HG03135 (cell line): ENCODE data around the gene SERPINB6.
"Not testable (repeated sequence)": the region's sequence is repeated elsewhere in the genome, so short reads cannot be mapped to it uniquely, and the experiment has no call there.

Source experiments
- ATAC-seq: cut with Tn5 transposase; IDR thresholded peaks from one replicate; pipeline ENCODE4 v1.9.1; 2021; ENCODE audit warnings: mild to moderate bottlenecking, moderate library complexity; ENCODE audit not compliant: unreplicated experiment

SERPINB6 gene

DNA sequence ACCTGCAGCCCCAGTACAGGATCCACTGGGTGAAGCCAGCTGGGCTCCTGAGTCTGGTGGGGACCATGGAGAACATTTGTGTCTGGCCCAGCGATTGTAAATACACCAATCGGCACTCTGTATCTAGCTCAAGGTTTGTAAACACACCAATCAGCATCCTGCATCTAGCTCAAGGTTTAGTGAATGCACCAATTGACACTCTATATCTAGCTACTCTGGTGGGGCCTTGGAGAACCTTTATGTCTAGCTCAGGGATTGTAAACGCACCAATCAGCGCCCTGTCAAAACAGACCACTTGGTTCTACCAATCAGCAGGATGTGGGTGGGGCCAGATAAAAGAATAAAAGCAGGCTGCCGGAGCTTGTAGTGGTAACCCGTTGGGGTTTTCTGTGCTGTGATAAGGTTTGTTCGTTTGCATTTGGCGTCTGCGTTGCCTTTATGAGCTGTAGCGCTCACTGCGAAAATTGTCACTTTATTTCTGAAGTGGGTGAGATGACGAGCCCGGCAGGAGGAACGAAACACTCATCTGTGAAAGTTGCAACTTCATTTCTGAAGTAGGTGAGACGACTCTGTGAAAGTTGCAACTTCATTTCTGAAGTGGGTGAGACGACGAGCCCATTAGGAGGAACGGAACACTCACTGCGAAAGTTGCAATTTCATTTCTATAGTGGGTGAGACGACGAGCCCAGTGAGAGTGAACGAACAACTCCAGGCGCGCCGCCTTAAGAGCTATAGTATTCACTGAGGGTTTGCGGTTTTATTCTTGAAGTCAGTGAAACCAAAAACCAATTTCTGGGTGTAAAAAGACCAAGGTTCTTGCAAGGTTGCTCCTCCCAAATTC is 31.1 kb downstream of the SERPINB6 start:
- peak; percentile 65 for ATAC-seq

DNA sequence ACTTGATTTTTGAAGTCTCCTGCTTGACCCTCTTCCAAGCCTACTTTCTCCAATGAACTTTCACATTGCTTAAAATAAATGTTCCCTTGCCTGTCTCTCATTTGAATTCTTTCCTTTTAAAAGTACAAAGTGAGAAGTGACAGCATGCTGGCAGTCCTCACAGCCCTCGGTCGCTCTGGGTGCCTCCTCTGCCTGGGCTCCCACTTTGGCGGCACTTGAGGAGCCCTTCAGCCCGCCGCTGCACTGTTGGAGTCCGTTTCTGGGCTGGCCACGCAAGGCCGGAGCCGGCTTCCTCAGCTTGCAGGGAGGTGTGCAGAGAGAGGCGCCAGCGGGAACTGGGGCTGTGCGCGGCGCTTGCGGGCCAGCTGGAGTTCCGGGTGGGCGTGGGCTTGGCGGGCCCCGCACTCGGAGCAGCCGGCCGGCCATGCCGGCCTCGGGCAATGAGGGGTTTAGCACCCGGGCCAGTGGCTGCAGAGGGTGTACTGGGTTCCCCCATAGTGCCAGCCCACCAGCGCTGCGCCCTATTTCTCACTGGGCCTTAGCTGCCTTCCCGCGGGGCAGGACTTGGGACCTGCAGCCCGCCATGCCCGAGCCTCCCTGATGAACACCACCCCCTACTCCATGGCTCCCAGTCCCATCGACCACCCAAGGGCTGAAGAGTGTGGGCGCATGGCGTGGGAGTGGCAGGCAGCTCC is 31.9 kb downstream of the SERPINB6 start:
- no peak for ATAC-seq

DNA sequence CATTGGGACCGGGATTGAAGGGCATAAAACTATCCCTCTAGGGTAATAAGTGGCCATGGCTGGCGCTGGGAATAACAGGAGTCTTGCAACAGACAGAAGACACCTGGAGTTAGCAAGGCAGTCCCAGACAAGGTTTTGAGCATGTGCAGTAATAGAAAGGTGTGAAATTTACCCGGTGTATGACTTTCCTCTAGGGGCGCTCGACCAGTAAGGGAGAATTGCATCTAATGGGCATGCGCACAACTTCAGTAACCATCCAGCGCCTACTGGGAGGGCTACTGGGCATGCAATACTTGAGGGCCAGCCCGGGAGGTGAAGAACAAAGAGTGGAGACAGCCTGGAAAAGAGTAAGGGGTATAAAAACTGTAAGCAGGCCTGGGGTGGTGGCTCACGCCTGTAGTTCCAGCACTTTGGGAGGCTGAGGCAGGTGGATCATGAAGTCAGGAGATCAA is 32.7 kb downstream of the SERPINB6 start:
- ATAC-seq = no peak

DNA sequence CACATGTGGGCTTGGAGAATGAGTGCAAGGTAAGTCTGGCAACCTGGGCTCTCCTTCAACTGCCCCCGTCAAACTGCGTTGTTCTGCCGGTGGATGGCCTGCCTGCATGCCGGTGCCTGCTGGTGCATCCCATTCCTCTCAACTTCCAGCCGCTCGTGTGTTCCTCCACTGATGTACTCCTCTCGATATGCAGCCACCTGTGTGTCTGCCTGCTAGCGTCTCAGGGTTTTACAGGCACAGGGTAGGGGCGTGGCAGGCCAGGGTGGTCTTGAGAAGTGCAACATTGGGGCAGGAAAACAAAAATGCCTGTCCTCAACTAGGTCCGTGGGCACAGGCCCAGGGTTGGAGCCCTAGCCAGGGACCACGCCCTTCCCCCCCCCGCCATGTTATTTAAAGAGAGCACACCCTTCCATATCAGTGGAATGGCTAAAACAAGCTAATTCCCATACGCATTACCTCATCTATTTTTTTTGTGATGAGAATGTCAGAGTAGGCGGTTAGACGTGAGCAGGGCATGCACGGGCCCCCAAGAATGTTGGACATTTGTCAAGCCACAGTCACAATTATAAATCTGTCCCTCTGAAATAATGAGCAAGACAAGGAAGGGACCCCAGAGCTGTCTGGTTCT is 33.2 kb downstream of the SERPINB6 start:
- ATAC-seq = no peak

DNA sequence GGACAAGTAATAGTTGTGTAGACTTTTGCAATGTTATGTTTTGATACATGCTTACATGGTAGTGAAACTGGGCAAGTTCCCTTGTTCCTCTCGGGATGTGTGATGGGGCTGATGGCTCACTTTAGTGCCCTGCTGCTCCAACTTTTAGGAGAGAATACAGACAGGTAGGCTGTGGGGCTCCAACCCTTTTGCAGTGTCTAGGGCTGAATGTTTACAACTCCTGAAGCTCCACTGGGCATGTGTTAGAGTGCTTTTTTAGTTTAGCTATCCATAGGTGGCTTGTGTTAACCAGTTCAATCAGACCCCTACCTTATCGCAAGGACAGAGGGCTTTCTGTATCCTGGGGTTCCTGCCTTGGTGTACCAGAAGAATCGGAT is 33.8 kb downstream of the SERPINB6 start:
- ATAC-seq = no peak

DNA sequence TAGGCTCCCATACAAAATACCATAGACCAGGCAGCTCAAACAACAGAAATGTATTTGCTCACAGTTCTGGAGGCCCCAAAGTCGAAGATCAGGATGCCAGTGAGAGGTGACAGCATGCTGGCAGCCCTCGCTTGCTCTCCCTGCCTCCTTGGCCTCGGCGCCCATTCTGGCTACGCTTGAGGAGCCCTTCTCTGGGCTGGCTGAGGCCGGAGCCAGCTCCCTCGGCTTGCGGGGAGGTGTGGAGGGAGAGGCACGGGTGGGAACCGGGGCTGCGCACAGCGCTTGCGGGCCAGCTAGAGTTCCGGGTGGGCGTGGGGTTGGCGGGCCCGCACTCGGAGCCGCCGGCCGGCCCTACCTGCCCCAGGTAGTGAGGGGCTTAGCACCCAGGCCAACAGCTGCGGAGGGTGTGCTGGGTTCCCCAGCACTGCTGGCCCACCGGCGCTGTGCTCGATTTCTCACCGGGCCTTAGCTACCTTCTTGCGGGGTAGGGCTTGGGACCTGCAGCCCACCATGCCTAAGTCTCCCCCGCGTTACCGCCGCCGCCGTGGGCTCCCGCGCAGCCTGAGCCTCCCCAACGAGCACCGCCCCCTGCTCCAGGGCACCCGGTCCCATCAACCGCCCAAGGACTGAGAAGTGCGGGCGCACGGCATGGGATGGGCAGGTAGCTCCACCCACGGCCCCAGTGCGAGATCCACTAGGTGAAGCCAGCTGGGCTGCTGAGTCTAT is 35.6 kb downstream of the SERPINB6 start:
- ATAC-seq = no peak

DNA sequence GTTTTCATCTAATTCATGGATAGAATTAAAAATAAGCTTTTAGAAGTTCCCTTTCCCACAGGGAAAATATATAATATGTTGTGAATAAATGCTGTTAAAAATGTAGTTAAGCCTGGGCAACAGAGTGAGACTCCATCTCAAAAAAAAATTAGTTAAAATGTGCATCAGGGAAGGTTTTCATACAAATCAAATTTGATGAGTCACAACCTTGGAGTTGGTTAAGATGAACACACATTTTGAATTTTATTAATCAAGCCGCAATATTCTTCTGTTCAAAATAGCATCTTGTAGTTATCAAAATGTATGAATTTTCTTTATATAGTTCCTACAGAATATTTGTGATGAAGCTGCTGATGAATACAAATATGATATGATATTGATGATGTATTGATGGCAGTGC is 37.3 kb downstream of the SERPINB6 start:
- no peak for ATAC-seq

DNA sequence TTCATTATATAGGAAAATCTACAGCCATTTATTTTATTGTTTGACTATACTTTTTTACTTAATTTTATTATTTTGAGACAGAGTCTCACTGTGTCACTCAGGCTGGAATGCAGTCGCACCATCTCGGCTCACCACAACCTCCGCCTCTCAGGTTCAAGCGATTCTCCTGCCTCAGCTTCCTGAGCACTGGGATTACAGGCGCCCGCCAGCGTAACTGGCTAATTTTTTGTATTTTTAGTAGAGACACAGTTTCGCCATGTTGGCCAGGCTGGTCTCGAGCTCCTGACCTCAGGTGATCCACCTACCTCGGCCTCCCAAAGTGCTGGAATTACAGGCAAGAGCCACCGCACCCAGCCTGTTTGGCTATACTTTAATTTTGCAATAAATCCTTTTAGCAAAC is 38.5 kb downstream of the SERPINB6 start:
- not testable (repeated sequence) for ATAC-seq

DNA sequence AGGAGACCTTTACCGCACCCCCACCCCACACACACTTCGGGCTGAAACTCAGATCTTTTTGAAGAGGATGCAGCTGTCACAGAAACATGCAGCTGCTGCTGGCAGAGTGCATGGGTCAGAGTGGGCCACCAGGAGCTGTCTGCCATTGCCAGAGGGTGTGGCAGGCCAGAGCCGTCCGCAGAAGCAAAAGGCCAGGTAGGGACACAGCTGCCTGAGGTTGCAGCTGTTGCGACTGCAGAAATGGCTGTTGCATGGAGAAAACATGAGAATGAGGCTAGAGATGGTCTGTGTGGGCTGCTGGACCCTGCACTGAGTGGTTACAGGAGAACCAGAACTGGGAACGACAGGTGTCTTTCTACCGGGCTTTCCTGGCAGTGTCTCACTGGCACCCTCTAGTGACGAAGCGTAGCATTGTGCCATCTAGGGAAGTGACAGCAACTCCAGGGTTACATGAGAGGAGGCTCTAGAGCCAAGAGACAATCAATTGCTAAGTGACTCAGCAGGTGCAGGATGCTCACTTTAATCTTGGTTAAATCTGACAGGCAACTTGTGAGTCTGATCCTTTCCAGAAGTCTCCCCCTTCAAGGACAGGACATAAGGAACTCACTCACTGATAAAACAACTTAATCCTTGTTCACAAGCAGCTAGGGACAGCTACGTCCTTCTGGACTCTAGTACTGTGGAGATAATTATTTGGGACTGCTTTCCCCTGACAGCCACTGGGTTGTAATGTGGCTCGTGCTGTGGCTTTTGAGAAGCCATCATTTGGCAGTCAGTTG is 39.2 kb downstream of the SERPINB6 start:
- no peak for ATAC-seq

DNA sequence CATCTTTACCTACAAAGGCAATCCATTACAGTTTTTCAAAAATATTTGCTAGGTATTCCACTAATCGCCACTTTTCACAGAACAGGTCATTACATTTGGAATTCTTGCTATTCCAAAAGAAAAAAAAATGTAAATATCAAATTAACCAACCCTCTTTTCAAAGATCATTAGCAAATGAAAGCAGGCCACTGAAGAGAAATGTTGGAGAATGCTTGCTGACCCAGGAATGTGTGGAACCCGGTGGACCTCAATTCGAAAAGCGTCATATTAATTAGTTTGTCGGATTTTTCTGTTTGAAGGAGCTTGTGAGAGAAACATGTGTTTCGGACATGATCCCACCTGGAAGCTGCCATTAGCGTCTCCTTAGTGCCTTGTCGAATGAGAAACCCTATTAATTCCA is 40.3 kb downstream of the SERPINB6 start:
- ATAC-seq = no peak

DNA sequence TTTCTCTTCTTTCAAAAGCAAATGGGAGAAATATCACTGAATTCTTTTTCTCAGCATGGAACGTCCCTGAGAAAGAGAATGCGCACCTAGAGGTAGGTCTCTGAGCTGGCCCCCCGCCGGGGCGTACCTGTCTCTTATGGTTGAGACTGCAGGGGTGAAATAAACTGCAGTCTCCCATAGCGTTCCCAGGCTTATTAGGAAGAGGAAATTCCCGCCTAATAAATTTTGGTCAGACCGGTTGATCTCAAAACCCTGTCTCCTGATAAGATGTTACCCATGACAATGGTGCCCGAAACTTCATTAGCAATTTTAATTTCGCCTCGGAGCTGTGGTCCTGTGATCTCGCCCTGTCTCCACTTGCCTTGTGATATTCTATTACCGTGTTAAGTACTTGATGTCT is 43.4 kb downstream of the SERPINB6 start:
- not testable (repeated sequence) for ATAC-seq

DNA sequence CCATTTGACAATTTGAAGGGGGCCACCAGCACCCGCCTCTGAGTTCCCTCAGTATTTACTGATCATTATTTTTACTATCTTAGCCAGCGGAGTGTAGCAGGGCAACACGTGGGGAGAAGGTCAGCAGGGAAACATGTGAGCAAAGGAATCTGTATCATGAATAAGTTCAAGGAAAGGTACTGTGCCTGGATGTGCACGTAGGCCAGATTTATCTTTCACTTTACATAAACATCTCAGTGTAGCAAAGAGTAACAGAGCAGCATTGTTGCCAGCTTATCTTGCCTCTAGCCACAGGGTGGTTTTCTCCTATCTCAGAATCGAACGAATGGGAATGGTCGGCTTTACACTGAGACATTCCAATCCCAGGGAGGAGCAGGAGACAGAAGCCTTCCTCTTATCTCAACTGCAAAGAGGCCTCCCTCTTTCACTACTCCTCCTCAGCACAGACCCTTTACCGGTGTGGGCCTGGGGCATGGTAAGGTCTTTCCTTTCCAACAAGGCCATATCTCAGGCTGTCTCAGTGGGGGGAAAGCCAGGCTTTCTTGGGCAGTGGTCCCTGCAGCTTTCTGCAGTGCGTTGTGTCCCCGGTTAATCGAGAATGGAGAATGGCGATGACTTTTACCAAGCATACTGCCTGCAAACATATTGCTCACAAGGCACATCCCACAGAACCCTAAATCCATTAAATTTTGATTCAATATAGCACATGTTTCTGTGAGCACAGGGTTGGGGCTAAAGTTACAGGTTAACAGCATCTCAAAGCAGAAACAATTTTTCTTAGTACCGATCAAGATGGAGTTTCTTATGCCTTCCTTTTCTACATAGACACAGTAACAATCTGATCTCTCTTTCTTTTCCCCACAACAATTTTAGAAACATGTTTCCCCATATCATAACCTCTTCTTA is 45.3 kb downstream of the SERPINB6 start:
- ATAC-seq = not testable (repeated sequence)

DNA sequence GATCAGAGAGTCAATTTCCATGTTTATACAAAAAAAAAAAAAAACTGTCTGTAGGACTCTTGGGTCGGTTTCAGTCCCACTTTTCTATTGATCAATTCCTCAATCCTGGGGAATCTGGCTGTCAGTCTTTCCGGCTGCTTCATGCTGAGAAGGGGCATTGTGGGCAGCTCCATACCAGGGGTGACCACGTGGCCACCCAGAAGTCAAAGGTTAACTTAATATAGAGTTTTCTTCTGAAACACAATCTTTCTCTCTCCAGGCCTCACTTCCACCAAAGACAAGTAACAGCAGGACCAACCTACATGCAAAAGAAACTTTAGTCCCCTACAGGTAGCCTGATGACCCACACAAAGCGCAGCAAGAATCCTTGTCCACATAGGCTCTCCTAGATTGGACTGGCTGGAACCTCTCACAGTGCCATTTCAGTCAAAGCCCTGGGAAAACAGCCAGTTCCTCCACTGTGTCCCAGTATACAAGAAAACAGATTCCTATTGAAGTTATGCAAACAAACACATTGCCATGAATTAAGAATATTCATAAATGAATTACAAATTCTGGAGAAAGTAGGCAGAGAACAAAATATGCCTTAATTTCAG is 49.7 kb downstream of the SERPINB6 start:
- no peak for ATAC-seq

DNA sequence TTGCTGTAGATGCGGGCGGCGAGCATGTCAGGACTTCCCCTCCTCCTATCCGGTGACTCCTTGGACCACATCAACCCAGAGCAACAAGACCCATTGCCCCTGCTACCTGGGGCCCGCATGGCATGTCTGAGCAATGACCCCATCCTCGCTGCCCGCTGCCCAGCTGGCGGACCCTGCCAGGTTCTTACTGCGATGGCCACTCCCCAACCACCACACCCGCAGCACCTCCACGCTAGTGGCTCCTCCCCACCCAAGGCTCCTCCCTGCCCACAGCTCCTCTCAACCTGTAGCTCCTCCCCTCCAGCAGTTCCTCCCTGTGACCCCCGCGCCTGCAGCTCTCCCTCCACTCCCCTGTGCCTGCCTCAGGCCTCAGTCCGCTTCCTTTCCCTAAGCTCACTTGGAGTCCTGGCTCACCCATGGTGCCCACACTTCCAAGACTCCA is 50.7 kb downstream of the SERPINB6 start:
- no peak for ATAC-seq

DNA sequence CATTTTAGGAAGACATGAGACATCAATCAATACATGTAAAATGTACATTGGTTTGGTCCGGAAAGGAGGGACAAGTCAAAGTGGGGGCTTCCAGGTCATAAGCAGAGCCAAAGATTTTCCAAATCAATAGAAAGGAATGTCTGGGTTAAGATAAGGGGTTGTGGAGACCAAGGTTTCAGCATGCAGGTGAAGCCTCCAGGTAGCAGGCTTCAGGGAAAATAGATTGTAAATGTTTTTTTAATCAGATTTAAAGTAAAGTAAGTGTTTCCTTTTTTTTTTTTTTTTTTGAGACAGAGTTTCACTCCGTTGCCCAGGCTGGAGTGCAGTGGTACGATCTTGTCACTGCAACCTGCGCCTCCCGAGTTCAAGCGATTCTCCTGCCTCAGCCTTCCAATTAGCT is 51.5 kb downstream of the SERPINB6 start:
- no peak for ATAC-seq

DNA sequence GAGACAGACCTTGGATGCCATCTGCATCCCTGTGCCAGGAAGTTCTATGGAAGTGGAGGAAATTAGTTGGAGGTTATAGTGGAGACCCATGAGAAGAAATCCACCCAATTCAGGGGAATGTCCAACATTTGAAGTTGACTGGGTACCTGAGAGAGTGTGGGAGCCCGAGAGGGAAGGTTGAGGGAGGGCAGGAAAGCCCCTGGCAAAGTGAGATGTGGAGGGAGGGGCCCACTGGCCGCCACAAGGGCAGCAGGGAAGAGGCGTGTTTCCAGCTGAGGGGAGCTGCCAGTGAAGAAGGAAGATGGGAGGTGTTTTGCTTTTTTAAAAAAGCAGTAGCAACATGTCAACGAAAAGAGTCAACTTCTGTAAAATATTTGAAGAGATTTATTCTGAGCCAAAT is 52.0 kb downstream of the SERPINB6 start:
- ATAC-seq = no peak

DNA sequence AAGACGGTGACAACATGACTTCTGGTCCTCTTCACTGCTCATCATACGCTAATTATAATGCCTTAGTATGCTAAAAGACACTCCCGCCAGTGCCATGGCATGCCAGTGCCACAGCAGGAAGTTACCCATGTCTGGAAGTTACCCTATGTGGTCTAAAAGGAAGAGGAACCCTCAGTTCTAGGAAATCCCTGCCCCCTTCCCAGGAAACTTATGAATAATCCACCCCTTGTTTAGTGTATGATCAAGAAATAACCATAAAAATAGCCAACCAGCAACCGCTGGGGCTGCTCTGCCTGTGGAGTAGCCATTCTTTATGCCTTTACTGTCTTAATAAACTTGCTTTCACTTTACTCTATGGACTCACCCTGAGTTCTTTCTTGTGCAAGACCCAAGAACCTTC is 52.4 kb downstream of the SERPINB6 start:
- ATAC-seq = no peak

DNA sequence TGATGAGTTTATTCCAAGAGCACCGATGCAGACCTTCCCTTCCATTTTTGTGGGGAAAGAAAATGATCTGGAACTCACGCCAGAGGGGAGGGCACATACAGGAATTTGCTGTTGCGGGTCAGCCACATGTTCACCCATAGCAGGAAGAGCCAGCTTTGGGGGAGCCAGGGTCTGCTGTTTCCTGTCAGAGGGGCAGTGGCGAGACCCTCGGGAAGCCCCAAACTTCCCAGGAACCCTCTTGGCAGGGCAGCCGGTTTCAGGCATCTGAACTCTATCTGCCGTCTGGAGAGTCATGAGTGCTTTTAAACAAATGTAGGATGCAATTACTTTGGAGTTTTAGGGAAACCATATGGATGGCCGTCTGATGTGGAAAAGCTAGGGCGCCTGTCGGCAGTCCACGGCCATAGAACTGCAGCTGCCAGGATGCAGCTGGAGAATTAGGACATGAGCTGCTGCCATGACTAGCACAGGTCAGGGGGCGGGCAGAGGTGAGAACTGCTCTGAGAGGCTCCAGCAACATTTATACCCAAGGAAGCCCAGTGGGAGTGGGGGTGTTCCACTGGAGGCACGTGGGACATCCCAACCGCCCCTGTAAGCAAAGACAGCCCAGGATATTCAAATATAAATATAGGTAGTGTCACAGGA is 53.4 kb downstream of the SERPINB6 start:
- no peak for ATAC-seq
